ENCODE measurements around the gene NOD2. TPM values are rescaled to one million over a fixed set of nuclear protein-coding genes. Genes with fewer than 3 reads are reported as not detected.

NOD2 gene
- total and polyA plus RNA-seq, 2 donors (not counting 1 experiment from before 2014, with no cell fraction given), result 0.50 TPM; not detected in 1

- no peak overlapping the region for H3K4me3 ChIP-seq (replicated peaks in 1 of 4; ENCODE audit: control extremely low read depth in 1 of 4, insufficient read depth in 1 of 4, low read depth in 3 of 4, low read length in 4 of 4)
- no peak overlapping the region for H3K9ac ChIP-seq (ENCODE audit: insufficient read depth, low read length)
- H3K27me3 ChIP-seq (ENCODE audit: control insufficient read depth, insufficient read depth, low read length), result no peaks in the 10 kb centered on the region
- DNase-seq (ENCODE audit: low read depth in 2 of 2), result no peak
- H4K20me1 ChIP-seq (ENCODE audit: control insufficient read depth, extremely low read depth, insufficient read depth, low read length), result no peaks in the 10 kb centered on the region
- no peaks in the 10 kb centered on the region for H3K79me2 ChIP-seq (ENCODE audit: control insufficient read depth, insufficient read depth, low read length)
- H3K9me3 ChIP-seq (ENCODE audit: control insufficient read depth, insufficient read depth, low read depth, low read length), result peaks cover 2% of the 10 kb centered on the region
- H3K36me3 ChIP-seq (ENCODE audit: control insufficient read depth, insufficient read depth, low read length), result no peaks in the 10 kb centered on the region
- H3K4me2 ChIP-seq (ENCODE audit: extremely low read depth, insufficient read depth, low read length), result no peak overlapping the region
- H2AFZ ChIP-seq (ENCODE audit: low read length), result no peak overlapping the region
- TF ChIP-seq CTCF (conservative IDR thresholded peaks at IDR 0.05 in 1 of 2, IDR thresholded peaks at IDR 0.05 in 1 of 2; ENCODE audit: low read depth in 1 of 2, low read length in 2 of 2), result no peak
- no peak for TF ChIP-seq EZH2 (IDR thresholded peaks at IDR 0.05; ENCODE audit: low read length, missing control alignments)
- H3K4me1 ChIP-seq (ENCODE audit: control insufficient read depth, extremely low read depth, insufficient read depth, low read length), result no peaks in the 10 kb centered on the region
- H3K27ac ChIP-seq (ENCODE audit: insufficient read depth, low read length), result no peak overlapping the region
These were observed 25.7 kb upstream of the NOD2 start for GRCh38 chr16:50667497-50668367.

GRCh38 chr16:50668368-50669008 is 24.9 kb upstream of the NOD2 start:
- Histone ChIP-seq H3K27me3 (ENCODE audit: control insufficient read depth, insufficient read depth, low read length) (no peaks in the 10 kb centered on the region), H3K4me2 (ENCODE audit: extremely low read depth, insufficient read depth, low read length) (no peak overlapping the region), H2AFZ (ENCODE audit: low read length) (no peak overlapping the region), H3K27ac (ENCODE audit: insufficient read depth, low read length) (no peak overlapping the region), H4K20me1 (ENCODE audit: control insufficient read depth, extremely low read depth, insufficient read depth, low read length) (no peaks in the 10 kb centered on the region), H3K9me3 (ENCODE audit: control insufficient read depth, insufficient read depth, low read depth, low read length) (peaks cover 2% of the 10 kb centered on the region), H3K36me3 (ENCODE audit: control insufficient read depth, insufficient read depth, low read length) (no peaks in the 10 kb centered on the region), H3K4me1 (ENCODE audit: control insufficient read depth, extremely low read depth, insufficient read depth, low read length) (no peaks in the 10 kb centered on the region), H3K4me3 (replicated peaks in 1 of 4; ENCODE audit: control extremely low read depth in 1 of 4, insufficient read depth in 1 of 4, low read depth in 3 of 4, low read length in 4 of 4) (no peak overlapping the region), H3K79me2 (ENCODE audit: control insufficient read depth, insufficient read depth, low read length) (no peaks in the 10 kb centered on the region), H3K9ac (ENCODE audit: insufficient read depth, low read length) (no peak overlapping the region)
- no peak for DNase-seq (ENCODE audit: low read depth in 2 of 2)
- TF ChIP-seq EZH2 (IDR thresholded peaks at IDR 0.05; ENCODE audit: low read length, missing control alignments), result no peak
- TF ChIP-seq CTCF (conservative IDR thresholded peaks at IDR 0.05 in 1 of 2, IDR thresholded peaks at IDR 0.05 in 1 of 2; ENCODE audit: low read depth in 1 of 2, low read length in 2 of 2), result no peak

GRCh38 chr16:50669741-50670140 is 23.7 kb upstream of the NOD2 start:
- Histone ChIP-seq H3K36me3 (ENCODE audit: control insufficient read depth, insufficient read depth, low read length) (no peaks in the 10 kb centered on the region), H3K79me2 (ENCODE audit: control insufficient read depth, insufficient read depth, low read length) (no peaks in the 10 kb centered on the region), H2AFZ (ENCODE audit: low read length) (no peak overlapping the region), H3K9me3 (ENCODE audit: control insufficient read depth, insufficient read depth, low read depth, low read length) (peaks cover 2% of the 10 kb centered on the region), H3K27me3 (ENCODE audit: control insufficient read depth, insufficient read depth, low read length) (no peaks in the 10 kb centered on the region), H3K9ac (ENCODE audit: insufficient read depth, low read length) (no peak overlapping the region), H4K20me1 (ENCODE audit: control insufficient read depth, extremely low read depth, insufficient read depth, low read length) (no peaks in the 10 kb centered on the region), H3K4me1 (ENCODE audit: control insufficient read depth, extremely low read depth, insufficient read depth, low read length) (no peaks in the 10 kb centered on the region), H3K4me2 (ENCODE audit: extremely low read depth, insufficient read depth, low read length) (no peak overlapping the region), H3K27ac (ENCODE audit: insufficient read depth, low read length) (no peak overlapping the region), H3K4me3 (replicated peaks in 1 of 4; ENCODE audit: control extremely low read depth in 1 of 4, insufficient read depth in 1 of 4, low read depth in 3 of 4, low read length in 4 of 4) (no peak overlapping the region)
- TF ChIP-seq EZH2 (IDR thresholded peaks at IDR 0.05; ENCODE audit: low read length, missing control alignments) (no peak), CTCF (conservative IDR thresholded peaks at IDR 0.05 in 1 of 2, IDR thresholded peaks at IDR 0.05 in 1 of 2; ENCODE audit: low read depth in 1 of 2, low read length in 2 of 2) (no peak)
- DNase-seq (ENCODE audit: low read depth in 2 of 2), result no peak
